ENCODE data around the gene PLCZ1.

- TF ChIP-seq CTCF (IDR thresholded peaks at IDR 0.05) (no peak), EP300 (IDR thresholded peaks at IDR 0.05) (no peak), POLR2A (IDR thresholded peaks at IDR 0.05) (no peak)
Observed at GRCh38 chr12:18716236-18716635, 21.6 kb downstream of the PLCZ1 start.
